GM21528 (cell line): ENCODE measurements around the gene TMPRSS11D.

ENCODE experiments used
- ATAC-seq: cut with Tn5 transposase; IDR thresholded peaks from one replicate; pipeline ENCODE4 v1.9.1; 2021; ENCODE audit warnings: mild to moderate bottlenecking, moderate library complexity; ENCODE audit not compliant: unreplicated experiment, low FRiP score

TMPRSS11D gene

GRCh38 chr4:67779631-67780030 is 104.2 kb downstream of the TMPRSS11D start:
- ATAC-seq, result no peak

- no peak for ATAC-seq
Observed at GRCh38 chr4:67776746-67777145, 107.1 kb downstream of the TMPRSS11D start.
